ENCODE data around the gene PRPF6. TPM values are rescaled to one million over a fixed set of nuclear protein-coding genes. Genes with fewer than 3 reads are reported as not detected.
A peak's percentile ranks its signal among the peaks of the same experiment; 100 is the strongest.

The PRPF6 gene
- total and polyA plus RNA-seq, 2 of the 13 experiments (the other 11 are each of a cell fraction or from before 2014, with no cell fraction given): 63.7 to 101 TPM

GRCh38 chr20:63977739-63978276 lies 3.1 kb upstream of the PRPF6 start (continued):
- no peak for TF ChIP-seq ZNF512B (CRISPR knock-in tag; IDR thresholded peaks at IDR 0.05; ENCODE audit: borderline replicate concordance)
- TF ChIP-seq ZFY (CRISPR knock-in tag; IDR thresholded peaks at IDR 0.05): peak; percentile 76
- peak; percentile 76; the same call in 1 of the 2 replicates for TF ChIP-seq ZSCAN9 (CRISPR knock-in tag; IDR thresholded peaks at IDR 0.05; ENCODE audit: borderline replicate concordance)
- peak; percentile 75; the same call in 1 of the 2 replicates for TF ChIP-seq PRDM10 (CRISPR knock-in tag; IDR thresholded peaks at IDR 0.05; ENCODE audit: low read depth)
- no peak for TF ChIP-seq ZNF609 (CRISPR knock-in tag; IDR thresholded peaks at IDR 0.05; ENCODE audit: borderline replicate concordance)
- TF ChIP-seq ZNF44 (CRISPR knock-in tag; IDR thresholded peaks at IDR 0.05): no peak
- TF ChIP-seq ATM (IDR thresholded peaks at IDR 0.05; ENCODE audit: borderline replicate concordance): no peak
- TF ChIP-seq TCF12 (IDR thresholded peaks at IDR 0.05): no peak
- no peak for TF ChIP-seq TCF12 (CRISPR knock-in tag; IDR thresholded peaks at IDR 0.05)
- TF ChIP-seq GATAD1 (CRISPR knock-in tag; IDR thresholded peaks at IDR 0.05): peak; percentile 80
- peak; percentile 96 for TF ChIP-seq ZBTB7B (CRISPR knock-in tag; IDR thresholded peaks at IDR 0.05)
- peak; percentile 95 for TF ChIP-seq JUND (CRISPR knock-in tag; IDR thresholded peaks at IDR 0.05)
- 0 out of 2 replicates have a peak, but pooled peaks have one; percentile 70 for TF ChIP-seq IRF1 (CRISPR knock-in tag; IDR thresholded peaks at IDR 0.05; ENCODE audit: low read depth)
- TF ChIP-seq TFDP1 (CRISPR knock-in tag; IDR thresholded peaks at IDR 0.05; ENCODE audit: borderline replicate concordance): peak; percentile 70; the same call in 1 of the 2 replicates
- 0 out of 2 replicates have a peak, but pooled peaks have one; percentile 19 for TF ChIP-seq PHF8 (CRISPR knock-in tag; IDR thresholded peaks at IDR 0.05)
- TF ChIP-seq HOXA3 (CRISPR knock-in tag; IDR thresholded peaks at IDR 0.05): peak; percentile 70; the same call in 1 of the 2 replicates

Data from HepG2 (cell line).